ENCODE data around the gene LAMB1. TPM values are rescaled to one million over a fixed set of nuclear protein-coding genes. Genes with fewer than 3 reads are reported as not detected.

LAMB1 gene
- total RNA-seq, 4 donors from 2014 or later = 22.5 to 101 (median 32.5) TPM

- TF ChIP-seq CTCF (IDR thresholded peaks at IDR 0.05) = no peak
- TF ChIP-seq POLR2A (IDR thresholded peaks at IDR 0.05) = no peak
- Histone ChIP-seq H3K27ac (peak overlapping the region in 3 of 4 donors; percentile 32 to 69 (median 63)), H3K9me3 (no peaks in the 10 kb centered on the region), H3K4me3 (no peak overlapping the region), H3K4me1 (peaks cover 0 to 76% (median 34%) of the 10 kb centered on the region in 3 donors), H3K36me3 (peaks cover 0 to 29% (median 0%) of the 10 kb centered on the region in 3 donors), H3K27me3 (peaks cover 0 to 3% (median 0%) of the 10 kb centered on the region in 4 donors)
- intact Hi-C loops (cut with DNase I) = no loop called here
- 49 to 70% methylated on average over 7 of the region's 7 CpGs for WGBS, 2 donors
- DNase-seq = no peak
Measured at GRCh38 chr7:107996072-107996882, 6.7 kb downstream of the LAMB1 start.

GRCh38 chr7:107995184-107996071 lies 7.5 kb downstream of the LAMB1 start:
- peak overlapping the region in 3 of 4 donors; percentile 32 to 69 (median 63) for H3K27ac ChIP-seq
- H3K4me1 ChIP-seq = peaks cover 0 to 67% (median 29%) of the 10 kb centered on the region in 3 donors
- peaks cover 0 to 29% (median 0%) of the 10 kb centered on the region in 3 donors for H3K36me3 ChIP-seq
- intact Hi-C loops (cut with DNase I) = no loop called here
- TF ChIP-seq POLR2A (IDR thresholded peaks at IDR 0.05) = no peak
- no peak for TF ChIP-seq CTCF (IDR thresholded peaks at IDR 0.05)
- H3K27me3 ChIP-seq = no peaks in the 10 kb centered on the region
- WGBS, 2 donors = 25 to 28% methylated on average over 6 of the region's 6 CpGs
- no peaks in the 10 kb centered on the region for H3K9me3 ChIP-seq
- H3K4me3 ChIP-seq = no peak overlapping the region
- DNase-seq = no peak

- no peaks in the 10 kb centered on the region for H3K9me3 ChIP-seq
- H3K27me3 ChIP-seq = no peaks in the 10 kb centered on the region
- H3K27ac ChIP-seq = peak overlapping the region in 3 of 4 donors; percentile 25 to 68 (median 63)
- intact Hi-C loops (cut with DNase I) = no loop called here
- DNase-seq = no peak
- H3K4me3 ChIP-seq = no peak overlapping the region
- 67 to 77% methylated on average over 2 of the region's 2 CpGs for WGBS, 2 donors
- TF ChIP-seq CTCF (IDR thresholded peaks at IDR 0.05) (no peak), POLR2A (IDR thresholded peaks at IDR 0.05) (no peak)
- peaks cover 0 to 58% (median 25%) of the 10 kb centered on the region in 3 donors for H3K4me1 ChIP-seq
- peaks cover 0 to 33% (median 0%) of the 10 kb centered on the region in 3 donors for H3K36me3 ChIP-seq
Measured at GRCh38 chr7:107994421-107995030, 8.4 kb downstream of the LAMB1 start.

- DNase-seq = no peak
- 67 to 71% methylated on average over 1 of the region's 1 CpG for WGBS, 2 donors
- H3K27ac ChIP-seq = peak overlapping the region in 3 of 4 donors; percentile 25 to 68 (median 63)
- intact Hi-C loops (cut with DNase I) = no loop called here
- peaks cover 0 to 53% (median 23%) of the 10 kb centered on the region in 3 donors for H3K4me1 ChIP-seq
- no peaks in the 10 kb centered on the region for H3K27me3 ChIP-seq
- H3K36me3 ChIP-seq = peaks cover 0 to 37% (median 0%) of the 10 kb centered on the region in 3 donors
- no peaks in the 10 kb centered on the region for H3K9me3 ChIP-seq
- no peak overlapping the region for H3K4me3 ChIP-seq
- no peak for TF ChIP-seq POLR2A (IDR thresholded peaks at IDR 0.05)
- TF ChIP-seq CTCF (IDR thresholded peaks at IDR 0.05) = no peak
Measured at GRCh38 chr7:107993891-107994291, 9.1 kb downstream of the LAMB1 start.

Data from esophagus squamous epithelium (tissue), 5 donors.